MM.1S (cell line): ENCODE data around the gene ATAD1.

Experiments used
- CTCF ChIP-seq: fragments of 300-600 bp; sonication (generic); IDR thresholded peaks from 2 replicates; pipeline ENCODE4 v1.5.1; 2016; ENCODE audit warnings: antibody characterized with exemption, low read length, mixed read lengths
- EZH2phosphoT487 ChIP-seq: fragments of 300-600 bp; sonication (generic); IDR thresholded peaks from 2 replicates; pipeline ENCODE4 v1.6.1; 2018; ENCODE audit warnings: antibody characterized with exemption, low read length

- TF ChIP-seq CTCF (no peak), EZH2phosphoT487 (no peak)
Measured at GRCh38 chr10:87836098-87836497, 18.1 kb upstream of the ATAD1 start.
